Activated CD4-positive, alpha-beta T cell treated with anti-CD3 and anti-CD28 coated beads for 36 hours (primary cell): ENCODE results near the gene LAT. TPM values are rescaled to one million over a fixed set of nuclear protein-coding genes. Genes with fewer than 3 reads are reported as not detected.
A peak's percentile ranks its signal among the peaks of the same experiment; 100 is the strongest.
"Not testable (repeated sequence)": the region's sequence is repeated elsewhere in the genome, so short reads cannot be mapped to it uniquely, and the experiment has no call there.

ENCODE experiments used
- ATAC-seq: fragments of 200-7000 bp; cut with Tn5 transposase; one replicate; pipeline ENCODE4 v1.10.0; 2021; ENCODE audit warnings: mild to moderate bottlenecking, moderate library complexity
- CTCF ChIA-PET: fragments of 350-600 bp; sonication (Branson Sonifier 250); formaldehyde crosslinking; loops from one replicate; lab custom pipeline; 2021; ENCODE audit warnings: antibody characterized with exemption; lab: Charles Lee
- POLR2A ChIA-PET: fragments of 350-600 bp; sonication (Branson Sonifier 250); formaldehyde crosslinking; loops from one replicate; lab custom pipeline; 2021; ENCODE audit warnings: antibody characterized with exemption, inconsistent platforms; lab: Charles Lee
- DNase-seq: peaks from one replicate; pipeline ENCODE4 v3.0.0-alpha.2; 2020
- H3K27ac Mint-ChIP-seq: one replicate; pipeline ENCODE4 v1.8.0; 2021; ENCODE audit warnings: mixed read lengths
- H3K27me3 Mint-ChIP-seq: one replicate; pipeline ENCODE4 v1.8.0; 2021; ENCODE audit warnings: mixed read lengths
- H3K36me3 Mint-ChIP-seq: one replicate; pipeline ENCODE4 v1.8.0; 2021; ENCODE audit warnings: low read depth, mixed read lengths
- H3K4me1 Mint-ChIP-seq: one replicate; pipeline ENCODE4 v1.8.0; 2021; ENCODE audit warnings: mixed read lengths
- H3K4me3 Mint-ChIP-seq: one replicate; pipeline ENCODE4 v1.8.0; 2021; ENCODE audit warnings: mild to moderate bottlenecking, moderate library complexity, mixed read lengths
- H3K9me3 Mint-ChIP-seq: one replicate; pipeline ENCODE4 v1.8.0; 2021; ENCODE audit warnings: low read depth, mixed read lengths
- intact Hi-C, 2 experiments: fragments of 100-400 bp; cut with DNase I in 1 of 2; cut with micrococcal nuclease in 1 of 2; formaldehyde crosslinking; loops; one replicate each; pipeline versions ENCODE4 v1.14.2 to v1.15.1; 2022 to 2024; cut with DNase I, micrococcal nuclease
- total RNA-seq, 2 experiments: library from RNA; stranded (reverse); gene quantifications; one replicate each; pipeline ENCODE4 v1.2.3, GENCODE V29; 2021

Gene LAT
- total RNA-seq, 2 experiments from 2014 or later = 200 to 234 TPM

- H3K36me3 Mint-ChIP-seq, H3K9me3 Mint-ChIP-seq, intact Hi-C loops, ATAC-seq, H3K27ac Mint-ChIP-seq, DNase-seq, H3K27me3 Mint-ChIP-seq, H3K4me3 Mint-ChIP-seq: not testable (repeated sequence)
- POLR2A ChIA-PET = interaction anchor here (1.0 kb wide), 1 partner anchor 69 kb away, joined by 6 read pairs; no protein-coding TSS in a partner anchor
- peaks cover 41% of the 10 kb centered on the region for H3K4me1 Mint-ChIP-seq
- CTCF ChIA-PET = interaction anchor here (0.9 kb wide), 1 partner anchor 13 kb away, joined by 3 read pairs; no protein-coding TSS in a partner anchor
Observed at GRCh38 chr16:29004496-29005139, 19.8 kb downstream of the LAT start.

GRCh38 chr16:29007730-29008593, 23.1 kb downstream of the LAT start:
- ChIA-PET CTCF (interaction anchor here (0.8 to 1.0 kb wide), 3 partner anchors 11 to 27 kb away, joined by 3 read pairs; no protein-coding TSS in a partner anchor), POLR2A (interaction anchor here (0.6 to 2.4 kb wide), 5 partner anchors 13 to 180 kb away, joined by 3 to 12 read pairs (median 3); no protein-coding TSS in a partner anchor)
- Mint-ChIP-seq H3K27me3 (no peaks in the 10 kb centered on the region), H3K36me3 (no peaks in the 10 kb centered on the region), H3K27ac (peak overlapping the region; percentile 91), H3K4me3 (peak overlapping the region; percentile 33), H3K9me3 (no peaks in the 10 kb centered on the region), H3K4me1 (peaks cover 63% of the 10 kb centered on the region)
- DNase-seq (peak; percentile 89), ATAC-seq (peak; percentile 91)
- intact Hi-C loops = loop anchor here (1.0 to 2.0 kb wide), 4 partner anchors 13 to 819 kb away; no protein-coding TSS in a partner anchor

- ChIA-PET POLR2A (interaction anchor here (1.9 kb wide), 1 partner anchor 12 kb away, joined by 11 read pairs; no protein-coding TSS in a partner anchor), CTCF (interaction anchor here (1.1 to 2.8 kb wide), 2 partner anchors 12 to 17 kb away, joined by 3 to 17 read pairs; no protein-coding TSS in a partner anchor)
- Mint-ChIP-seq H3K27me3 (no peaks in the 10 kb centered on the region), H3K36me3 (no peaks in the 10 kb centered on the region), H3K4me3 (peak overlapping the region; percentile 47), H3K27ac (peak overlapping the region; percentile 91), H3K9me3 (no peaks in the 10 kb centered on the region), H3K4me1 (peaks cover 75% of the 10 kb centered on the region)
- DNase-seq (peak; percentile 73), ATAC-seq (peak; percentile 11)
- intact Hi-C loops = loop anchor here (2.0 kb wide), 2 partner anchors 20 to 818 kb away; no protein-coding TSS in a partner anchor
Observed at GRCh38 chr16:29009050-29009837, 24.4 kb downstream of the LAT start.

GRCh38 chr16:29009838-29010166, 24.9 kb downstream of the LAT start:
- Mint-ChIP-seq H3K9me3 (no peaks in the 10 kb centered on the region), H3K4me3 (no peak overlapping the region), H3K36me3 (peaks cover 4% of the 10 kb centered on the region), H3K27ac (peak overlapping the region; percentile 91), H3K27me3 (no peaks in the 10 kb centered on the region), H3K4me1 (peaks cover 75% of the 10 kb centered on the region)
- DNase-seq (no peak), ATAC-seq (no peak)
- ChIA-PET CTCF (interaction anchor here (1.1 to 2.8 kb wide), 3 partner anchors 11 to 21 kb away, joined by 3 to 17 read pairs (median 4); no protein-coding TSS in a partner anchor), POLR2A (interaction anchor here (0.7 to 1.9 kb wide), 2 partner anchors 11 to 386 kb away, joined by 5 to 11 read pairs; no protein-coding TSS in a partner anchor)
- intact Hi-C loops = loop anchor here (2.0 kb wide), 2 partner anchors 19 to 817 kb away; no protein-coding TSS in a partner anchor

GRCh38 chr16:29011112-29011511, 26.3 kb downstream of the LAT start:
- no peaks in the 10 kb centered on the region for H3K27me3 Mint-ChIP-seq
- peaks cover 4% of the 10 kb centered on the region for H3K36me3 Mint-ChIP-seq
- H3K27ac Mint-ChIP-seq = no peak overlapping the region
- H3K4me1 Mint-ChIP-seq = peaks cover 74% of the 10 kb centered on the region
- DNase-seq (peak; percentile 57), ATAC-seq (no peak)
- H3K4me3 Mint-ChIP-seq = no peak overlapping the region
- no peaks in the 10 kb centered on the region for H3K9me3 Mint-ChIP-seq
- intact Hi-C loops = no loop called here
- CTCF ChIA-PET = interaction anchor here (1.0 to 2.8 kb wide), 3 partner anchors 10 to 33 kb away, joined by 4 to 17 read pairs (median 4); no protein-coding TSS in a partner anchor
- POLR2A ChIA-PET = interaction anchor here (0.9 to 1.9 kb wide), 2 partner anchors 10 to 18 kb away, joined by 3 to 11 read pairs; no protein-coding TSS in a partner anchor

- ChIA-PET POLR2A (interaction anchor here (0.9 kb wide), 1 partner anchor 17 kb away, joined by 3 read pairs; no protein-coding TSS in a partner anchor), CTCF (interaction anchor here (1.0 to 2.8 kb wide), 2 partner anchors 9 to 33 kb away, joined by 4 to 17 read pairs; no protein-coding TSS in a partner anchor)
- Mint-ChIP-seq H3K27ac (no peak overlapping the region), H3K36me3 (peaks cover 4% of the 10 kb centered on the region), H3K9me3 (no peaks in the 10 kb centered on the region), H3K27me3 (no peaks in the 10 kb centered on the region), H3K4me1 (peaks cover 74% of the 10 kb centered on the region), H3K4me3 (no peak overlapping the region)
- intact Hi-C loops = no loop called here
- DNase-seq = no peak
- no peak for ATAC-seq
Observed at GRCh38 chr16:29011851-29012250, 27.0 kb downstream of the LAT start.

- Mint-ChIP-seq H3K27ac (peak overlapping the region; percentile 93), H3K9me3 (no peaks in the 10 kb centered on the region), H3K36me3 (peaks cover 4% of the 10 kb centered on the region), H3K4me3 (no peak overlapping the region), H3K4me1 (peaks cover 68% of the 10 kb centered on the region), H3K27me3 (no peaks in the 10 kb centered on the region)
- ATAC-seq = peak; percentile 44
- ChIA-PET POLR2A (interaction anchor here (0.9 to 1.1 kb wide), 2 partner anchors 8 to 16 kb away, joined by 3 to 11 read pairs; no protein-coding TSS in a partner anchor), CTCF (interaction anchor here (0.6 to 0.8 kb wide), 3 partner anchors 8 to 16 kb away, joined by 3 to 6 read pairs (median 3); no protein-coding TSS in a partner anchor)
- intact Hi-C loops = loop anchor here in 1 of 2 experiments (1.0 kb wide), 2 partner anchors 8 to 23 kb away; no protein-coding TSS in a partner anchor
- peak; percentile 48 for DNase-seq
Observed at GRCh38 chr16:29012913-29013553, 28.2 kb downstream of the LAT start.

GRCh38 chr16:29014561-29015069, 29.8 kb downstream of the LAT start:
- Mint-ChIP-seq H3K36me3 (peaks cover 4% of the 10 kb centered on the region), H3K4me3 (no peak overlapping the region), H3K27me3 (no peaks in the 10 kb centered on the region), H3K4me1 (peaks cover 60% of the 10 kb centered on the region), H3K27ac (peak overlapping the region; percentile 63), H3K9me3 (no peaks in the 10 kb centered on the region)
- ChIA-PET CTCF (no interaction called here), POLR2A (no interaction called here)
- ATAC-seq = no peak
- DNase-seq = no peak
- intact Hi-C loops = no loop called here

GRCh38 chr16:29022196-29022595, 37.3 kb downstream of the LAT start:
- CTCF ChIA-PET = interaction anchor here (1.6 kb wide), 1 partner anchor 33 kb away, joined by 7 read pairs; no protein-coding TSS in a partner anchor
- POLR2A ChIA-PET = interaction anchor here (0.7 to 2.1 kb wide), 2 partner anchors 34 to 77 kb away, joined by 5 to 11 read pairs; no protein-coding TSS in a partner anchor
- Mint-ChIP-seq H3K36me3 (no peaks in the 10 kb centered on the region), H3K4me3 (no peak overlapping the region), H3K27me3 (no peaks in the 10 kb centered on the region), H3K9me3 (no peaks in the 10 kb centered on the region), H3K27ac (no peak overlapping the region), H3K4me1 (peaks cover 73% of the 10 kb centered on the region)
- ATAC-seq = no peak
- intact Hi-C loops = loop anchor here in 1 of 2 experiments (10.0 kb wide), 1 partner anchor 723 kb away; the partner anchor contains the start of gene C16orf54
- no peak for DNase-seq
